Endodermal cell (in vitro differentiated cells): Measurements from ENCODE around the gene DNTT. TPM values are rescaled to one million over a fixed set of nuclear protein-coding genes. Genes with fewer than 3 reads are reported as not detected.

Source experiments
- DNase-seq: peaks from one replicate; pipeline ENCODE4 v3.0.0-alpha.2; 2017
- H3K27ac ChIP-seq: 2 replicates; pipeline ENCODE4 v1.5.1; 2013; ENCODE audit warnings: mild to moderate bottlenecking, low read depth, low read length, moderate library complexity
- H3K27me3 ChIP-seq: 2 replicates; pipeline ENCODE4 v1.6.1; 2013; ENCODE audit warnings: mild to moderate bottlenecking, low read length, moderate library complexity; ENCODE audit not compliant: insufficient read depth, control insufficient read depth, poor library complexity, severe bottlenecking
- H3K36me3 ChIP-seq: 2 replicates; pipeline ENCODE4 v1.7.0; 2013; ENCODE audit warnings: mild to moderate bottlenecking, low read length, moderate library complexity; ENCODE audit not compliant: control insufficient read depth, insufficient read depth
- H3K4me1 ChIP-seq: one replicate; pipeline ENCODE4 v1.7.0; 2013; ENCODE audit warnings: low read length; ENCODE audit not compliant: control insufficient read depth, insufficient read depth
- H3K4me3 ChIP-seq: 2 replicates; pipeline ENCODE4 v1.5.1; 2013; ENCODE audit warnings: mild to moderate bottlenecking, low read length, moderate library complexity
- H3K9ac ChIP-seq: 2 replicates; pipeline ENCODE4 v1.6.1; 2013; ENCODE audit warnings: mild to moderate bottlenecking, low read length, moderate library complexity; ENCODE audit not compliant: poor library complexity, severe bottlenecking; ENCODE audit errors: extremely low read depth
- H3K9me3 ChIP-seq: 2 replicates; pipeline ENCODE4 v1.6.1; 2013; ENCODE audit warnings: mild to moderate bottlenecking, low read length, moderate library complexity; ENCODE audit not compliant: control insufficient read depth
- H3K27ac Mint-ChIP-seq: 2 replicates; pipeline ENCODE4 v1.8.0; 2020; ENCODE audit warnings: mixed read lengths
- H3K27me3 Mint-ChIP-seq: 2 replicates; pipeline ENCODE4 v1.8.0; 2021; ENCODE audit warnings: mild to moderate bottlenecking, mixed read lengths; ENCODE audit not compliant: insufficient read depth
- H3K36me3 Mint-ChIP-seq: 2 replicates; pipeline ENCODE4 v1.8.0; 2020; ENCODE audit warnings: low read depth, mixed read lengths
- H3K4me1 Mint-ChIP-seq: 2 replicates; pipeline ENCODE4 v1.8.0; 2020; ENCODE audit warnings: mixed read lengths
- H3K4me3 Mint-ChIP-seq: 2 replicates; pipeline ENCODE4 v1.8.0; 2020; ENCODE audit warnings: mild to moderate bottlenecking, moderate library complexity, mixed read lengths
- H3K9me3 Mint-ChIP-seq: 2 replicates; pipeline ENCODE4 v1.8.0; 2020; ENCODE audit warnings: mild to moderate bottlenecking, mixed read lengths
- WGBS, 2 experiments: methylation state at CpG; one replicate each; pipeline versions ENCODE4 v1.1.5 to v1.1.7; 2013; ENCODE audit warnings: missing lambda C conversion rate in 2 of 2, mixed read lengths in 1 of 2; ENCODE audit not compliant: insufficient coverage in 1 of 2, insufficient read length in 1 of 2; 5-methylcytosine and 5-hydroxymethylcytosine counted together
- total RNA-seq, 2 donors: library from RNA; stranded (reverse); fragmentation: NEBNext Ultra II Directional in 1 of 2; extraction: Animal tissue kit (Norgen Biotek cat#: 25700) in 1 of 2; gene quantifications; 2 replicates in 1 of 2; 3 replicates in 1 of 2; pipeline ENCODE4 v1.2.1, GENCODE V29; 2021
- TF ChIP-seq, protein P1 (sequence below): fragments of 200-600 bp; sonication (generic); conservative IDR thresholded peaks from 2 replicates; pipeline ENCODE4 v1.5.0; 2021; ENCODE audit warnings: antibody characterized with exemption, mild to moderate bottlenecking

DNTT gene
- total RNA-seq, 2 donors from 2014 or later = not detected

GRCh38 chr10:96387161-96387560 lies 82.9 kb downstream of the DNTT start:
- H3K36me3 Mint-ChIP-seq = no peaks in the 10 kb centered on the region
- Histone ChIP-seq H3K27ac (no peak overlapping the region), H3K36me3 (no peaks in the 10 kb centered on the region), H3K27me3 (peaks cover 4% of the 10 kb centered on the region), H3K4me1 (no peaks in the 10 kb centered on the region), H3K9ac (no peak overlapping the region), H3K4me3 (no peak overlapping the region), H3K9me3 (no peaks in the 10 kb centered on the region)
- H3K27me3 Mint-ChIP-seq = peaks cover 2% of the 10 kb centered on the region
- H3K4me3 Mint-ChIP-seq = no peak overlapping the region
- no peak overlapping the region for H3K27ac Mint-ChIP-seq
- TF ChIP-seq, protein P1, sequence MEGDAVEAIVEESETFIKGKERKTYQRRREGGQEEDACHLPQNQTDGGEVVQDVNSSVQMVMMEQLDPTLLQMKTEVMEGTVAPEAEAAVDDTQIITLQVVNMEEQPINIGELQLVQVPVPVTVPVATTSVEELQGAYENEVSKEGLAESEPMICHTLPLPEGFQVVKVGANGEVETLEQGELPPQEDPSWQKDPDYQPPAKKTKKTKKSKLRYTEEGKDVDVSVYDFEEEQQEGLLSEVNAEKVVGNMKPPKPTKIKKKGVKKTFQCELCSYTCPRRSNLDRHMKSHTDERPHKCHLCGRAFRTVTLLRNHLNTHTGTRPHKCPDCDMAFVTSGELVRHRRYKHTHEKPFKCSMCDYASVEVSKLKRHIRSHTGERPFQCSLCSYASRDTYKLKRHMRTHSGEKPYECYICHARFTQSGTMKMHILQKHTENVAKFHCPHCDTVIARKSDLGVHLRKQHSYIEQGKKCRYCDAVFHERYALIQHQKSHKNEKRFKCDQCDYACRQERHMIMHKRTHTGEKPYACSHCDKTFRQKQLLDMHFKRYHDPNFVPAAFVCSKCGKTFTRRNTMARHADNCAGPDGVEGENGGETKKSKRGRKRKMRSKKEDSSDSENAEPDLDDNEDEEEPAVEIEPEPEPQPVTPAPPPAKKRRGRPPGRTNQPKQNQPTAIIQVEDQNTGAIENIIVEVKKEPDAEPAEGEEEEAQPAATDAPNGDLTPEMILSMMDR = no peak
- WGBS, 2 experiments = 77% methylated on average over 1 of the region's 2 CpGs; no CpG with 5 or more reads in 1 of the 2 experiments
- no peak for DNase-seq
- no peaks in the 10 kb centered on the region for H3K9me3 Mint-ChIP-seq
- no peaks in the 10 kb centered on the region for H3K4me1 Mint-ChIP-seq

GRCh38 chr10:96387601-96388000 lies 83.4 kb downstream of the DNTT start:
- no peaks in the 10 kb centered on the region for H3K9me3 Mint-ChIP-seq
- no peaks in the 10 kb centered on the region for H3K4me1 ChIP-seq
- no peaks in the 10 kb centered on the region for H3K4me1 Mint-ChIP-seq
- no peaks in the 10 kb centered on the region for H3K36me3 Mint-ChIP-seq
- no peak overlapping the region for H3K27ac Mint-ChIP-seq
- TF ChIP-seq, protein P1 = no peak
- no peak overlapping the region for H3K9ac ChIP-seq
- no peak overlapping the region for H3K27ac ChIP-seq
- H3K4me3 ChIP-seq = no peak overlapping the region
- peaks cover 2% of the 10 kb centered on the region for H3K27me3 Mint-ChIP-seq
- no peak for DNase-seq
- H3K27me3 ChIP-seq = peaks cover 4% of the 10 kb centered on the region
- no peak overlapping the region for H3K4me3 Mint-ChIP-seq
- H3K9me3 ChIP-seq = no peaks in the 10 kb centered on the region
- no peaks in the 10 kb centered on the region for H3K36me3 ChIP-seq
- 89 to 98% methylated on average over 5 to 6 of the region's 7 CpGs for WGBS, 2 experiments

Other genes starting within 250 kb of the DNTT start
- gene ZNF518A, start 174.1 kb upstream of the DNTT start, total RNA-seq = 10 to 100 TPM; 43.3 to 45.7 TPM
- not detected for gene BLNK, start 32.9 kb upstream of the DNTT start, total RNA-seq
- gene OPALIN, start 54.6 kb downstream of the DNTT start, total RNA-seq = not detected
- gene TLL2, start 209.5 kb downstream of the DNTT start, total RNA-seq = under 1 TPM; 0.11 to 0.18 TPM